Activated naive CD4-positive, alpha-beta T cell treated with anti-CD3 and anti-CD28 coated beads, Interleukin-2, amount 50 U/mL, for 72 hours (primary cell): ENCODE results near the gene OGG1. TPM values are rescaled to one million over a fixed set of nuclear protein-coding genes. Genes with fewer than 3 reads are reported as not detected.

Experiments used
- ATAC-seq, 2 donors: fragments of 150-1000 bp; cut with Tn5 transposase; 2 replicates each; pipeline ENCODE4 v1.10.0; 2021; ENCODE audit warnings: mild to moderate bottlenecking in 2 of 2, moderate library complexity in 2 of 2
- DNase-seq, 2 donors: peaks; one replicate each; pipeline ENCODE4 v3.0.0; 2021 to 2022; ENCODE audit warnings: low spot score in 2 of 2
- H3K27ac Mint-ChIP-seq, 2 donors: one replicate each; pipeline ENCODE4 v1.8.0; 2022; ENCODE audit warnings: mild to moderate bottlenecking in 2 of 2, mixed read lengths in 2 of 2
- H3K36me3 Mint-ChIP-seq, 2 donors: one replicate each; pipeline ENCODE4 v1.8.0; 2022; ENCODE audit warnings: mixed read lengths in 2 of 2
- H3K9me3 Mint-ChIP-seq, 2 donors: one replicate each; pipeline ENCODE4 v1.8.0; 2022; ENCODE audit warnings: mixed read lengths in 2 of 2
- total RNA-seq, 2 donors: library from RNA; stranded (reverse); gene quantifications; one replicate each; pipeline ENCODE4 v1.2.3, GENCODE V29; 2022

The OGG1 gene
- total RNA-seq, 2 donors from 2014 or later: 34.8 to 58.0 TPM

GRCh38 chr3:9786825-9787669 lies 37.3 kb downstream of the OGG1 start:
- DNase-seq (no peak), ATAC-seq (no peak)
- Mint-ChIP-seq H3K9me3 (no peaks in the 10 kb centered on the region), H3K27ac (peak overlapping the region; percentile 73 to 75), H3K36me3 (peaks cover 46 to 67% of the 10 kb centered on the region in 2 donors)

- ATAC-seq (peak; percentile 66 to 72), DNase-seq (peak in 1 of 2 donors; percentile 42)
- H3K27ac Mint-ChIP-seq: peak overlapping the region; percentile 73 to 75
- H3K36me3 Mint-ChIP-seq: peaks cover 40 to 64% of the 10 kb centered on the region in 2 donors
- no peaks in the 10 kb centered on the region for H3K9me3 Mint-ChIP-seq
Measured at GRCh38 chr3:9787714-9788113, 38.0 kb downstream of the OGG1 start.

- DNase-seq (no peak), ATAC-seq (no peak)
- H3K36me3 Mint-ChIP-seq: peaks cover 54 to 78% of the 10 kb centered on the region in 2 donors
- no peaks in the 10 kb centered on the region for H3K9me3 Mint-ChIP-seq
- peak overlapping the region in 1 of 2 donors; percentile 98 for H3K27ac Mint-ChIP-seq
Measured at GRCh38 chr3:9791127-9791526, 41.4 kb downstream of the OGG1 start.

- Mint-ChIP-seq H3K27ac (peak overlapping the region; percentile 98 to 99), H3K36me3 (peaks cover 50 to 71% of the 10 kb centered on the region in 2 donors), H3K9me3 (no peaks in the 10 kb centered on the region)
- ATAC-seq (no peak), DNase-seq (no peak)
Measured at GRCh38 chr3:9791790-9792404, 42.1 kb downstream of the OGG1 start.

- DNase-seq (peak; percentile 86 to 95), ATAC-seq (peak; percentile 82 to 88)
- H3K9me3 Mint-ChIP-seq: no peaks in the 10 kb centered on the region
- peaks cover 54 to 65% of the 10 kb centered on the region in 2 donors for H3K36me3 Mint-ChIP-seq
- H3K27ac Mint-ChIP-seq: peak within 1 kb of the TSS; percentile 98 to 99
Measured at GRCh38 chr3:9792405-9793160, 42.8 kb downstream of the OGG1 start, which contains the start of the genes ARPC4 and TADA3. ARPC4 (plus strand) TSS chr3:9793082; CDS start chr3:9793122, 40 bp downstream. TADA3 (minus strand) TSS chr3:9792473; CDS start chr3:9791466, 1,007 bp downstream.

- Mint-ChIP-seq H3K9me3 (no peaks in the 10 kb centered on the region), H3K27ac (peak overlapping the region; percentile 98 to 99), H3K36me3 (peaks cover 54 to 68% of the 10 kb centered on the region in 2 donors)
- DNase-seq (peak in 1 of 2 donors; percentile 36), ATAC-seq (peak; percentile 13 to 33)
Measured at GRCh38 chr3:9793161-9793781, 43.5 kb downstream of the OGG1 start.

GRCh38 chr3:9794400-9794799 lies 44.6 kb downstream of the OGG1 start:
- DNase-seq (no peak), ATAC-seq (no peak)
- Mint-ChIP-seq H3K9me3 (no peaks in the 10 kb centered on the region), H3K36me3 (peaks cover 52 to 60% of the 10 kb centered on the region in 2 donors), H3K27ac (peak overlapping the region; percentile 98 to 99)

- peak overlapping the region; percentile 94 to 98 for H3K27ac Mint-ChIP-seq
- DNase-seq (no peak), ATAC-seq (no peak)
- H3K9me3 Mint-ChIP-seq: no peaks in the 10 kb centered on the region
- H3K36me3 Mint-ChIP-seq: peaks cover 51 to 57% of the 10 kb centered on the region in 2 donors
Measured at GRCh38 chr3:9795207-9795606, 45.5 kb downstream of the OGG1 start.

- no peak for ATAC-seq
- H3K27ac Mint-ChIP-seq: peak overlapping the region in 1 of 2 donors; percentile 70
- no peak for DNase-seq
- H3K36me3 Mint-ChIP-seq: peaks cover 40% of the 10 kb centered on the region in 2 donors
- H3K9me3 Mint-ChIP-seq: no peaks in the 10 kb centered on the region
Measured at GRCh38 chr3:9797196-9797945, 47.6 kb downstream of the OGG1 start.

GRCh38 chr3:9800529-9800928 lies 50.8 kb downstream of the OGG1 start:
- ATAC-seq: no peak
- no peak for DNase-seq
- Mint-ChIP-seq H3K9me3 (no peaks in the 10 kb centered on the region), H3K27ac (no peak overlapping the region), H3K36me3 (peaks cover 27% of the 10 kb centered on the region in 2 donors)

GRCh38 chr3:9803494-9803893 lies 53.7 kb downstream of the OGG1 start:
- DNase-seq: no peak
- Mint-ChIP-seq H3K9me3 (no peaks in the 10 kb centered on the region), H3K36me3 (peaks cover 14 to 15% of the 10 kb centered on the region in 2 donors), H3K27ac (peak overlapping the region; percentile 44 to 63)
- no peak for ATAC-seq

GRCh38 chr3:9804996-9805395 lies 55.2 kb downstream of the OGG1 start:
- DNase-seq (no peak), ATAC-seq (no peak)
- Mint-ChIP-seq H3K36me3 (peaks cover 9 to 11% of the 10 kb centered on the region in 2 donors), H3K27ac (no peak overlapping the region), H3K9me3 (no peaks in the 10 kb centered on the region)

GRCh38 chr3:9806137-9806536 lies 56.4 kb downstream of the OGG1 start:
- peak overlapping the region in 1 of 2 donors; percentile 34 for H3K27ac Mint-ChIP-seq
- no peak for ATAC-seq
- no peak for DNase-seq
- peaks cover 13 to 14% of the 10 kb centered on the region in 2 donors for H3K36me3 Mint-ChIP-seq
- no peaks in the 10 kb centered on the region for H3K9me3 Mint-ChIP-seq
